ENCODE results near the gene RHEB.

RHEB gene

GRCh38 chr7:151519765-151520418 lies at the start of gene RHEB:
Gene RHEB (minus strand): TSS chr7:151519895. CDS start chr7:151519511, 384 bp downstream.
- no peak for TF ChIP-seq Cebpa-rat (IDR thresholded peaks at IDR 0.05)
- H3K4me3 ChIP-seq, result peak within 1 kb of the TSS; percentile 98
- H3K9ac ChIP-seq, result peak within 1 kb of the TSS; percentile 100
- H3K27ac ChIP-seq, result peak within 1 kb of the TSS; percentile 99
- H3K36me3 ChIP-seq, result peaks cover 17% of the 10 kb centered on the region
- H3K9me3 ChIP-seq, result peaks cover 23% of the 10 kb centered on the region
- H3K4me1 ChIP-seq, result peaks cover 23% of the 10 kb centered on the region
- no peaks in the 10 kb centered on the region for H3K27me3 ChIP-seq
- H3K4me2 ChIP-seq, result peak within 1 kb of the TSS; percentile 90
- peaks cover 44% of the 10 kb centered on the region for H4K20me1 ChIP-seq

GRCh38 chr7:151566897-151567320 lies 47.2 kb upstream of the RHEB start:
- peaks cover 21% of the 10 kb centered on the region for H3K36me3 ChIP-seq
- H3K9me3 ChIP-seq, result no peaks in the 10 kb centered on the region
- no peaks in the 10 kb centered on the region for H4K20me1 ChIP-seq
- H3K9ac ChIP-seq, result no peak overlapping the region
- H3K27me3 ChIP-seq, result no peaks in the 10 kb centered on the region
- H3K27ac ChIP-seq, result no peak overlapping the region
- no peak for TF ChIP-seq Cebpa-rat (IDR thresholded peaks at IDR 0.05)
- no peak overlapping the region for H3K4me3 ChIP-seq
- peaks cover 7% of the 10 kb centered on the region for H3K4me1 ChIP-seq
- no peak overlapping the region for H3K4me2 ChIP-seq

GRCh38 chr7:151565541-151565940 lies 45.8 kb upstream of the RHEB start:
- no peaks in the 10 kb centered on the region for H4K20me1 ChIP-seq
- no peak for TF ChIP-seq Cebpa-rat (IDR thresholded peaks at IDR 0.05)
- H3K27me3 ChIP-seq, result no peaks in the 10 kb centered on the region
- H3K4me3 ChIP-seq, result no peak overlapping the region
- H3K36me3 ChIP-seq, result peaks cover 32% of the 10 kb centered on the region
- H3K4me1 ChIP-seq, result peaks cover 7% of the 10 kb centered on the region
- H3K27ac ChIP-seq, result no peak overlapping the region
- H3K4me2 ChIP-seq, result no peak overlapping the region
- no peaks in the 10 kb centered on the region for H3K9me3 ChIP-seq
- H3K9ac ChIP-seq, result no peak overlapping the region

GRCh38 chr7:151560243-151560642 lies 40.5 kb upstream of the RHEB start:
- H3K9me3 ChIP-seq, result no peaks in the 10 kb centered on the region
- H3K4me2 ChIP-seq, result no peak overlapping the region
- no peaks in the 10 kb centered on the region for H4K20me1 ChIP-seq
- H3K9ac ChIP-seq, result no peak overlapping the region
- H3K36me3 ChIP-seq, result peaks cover 54% of the 10 kb centered on the region
- no peak for TF ChIP-seq Cebpa-rat (IDR thresholded peaks at IDR 0.05)
- H3K27me3 ChIP-seq, result no peaks in the 10 kb centered on the region
- no peak overlapping the region for H3K4me3 ChIP-seq
- H3K27ac ChIP-seq, result no peak overlapping the region
- peaks cover 7% of the 10 kb centered on the region for H3K4me1 ChIP-seq

GRCh38 chr7:151559557-151560183 lies 40.0 kb upstream of the RHEB start:
- Histone ChIP-seq H3K27ac (no peak overlapping the region), H4K20me1 (no peaks in the 10 kb centered on the region), H3K9ac (no peak overlapping the region), H3K4me1 (peaks cover 5% of the 10 kb centered on the region), H3K36me3 (peaks cover 54% of the 10 kb centered on the region), H3K27me3 (no peaks in the 10 kb centered on the region), H3K9me3 (no peaks in the 10 kb centered on the region), H3K4me2 (no peak overlapping the region), H3K4me3 (no peak overlapping the region)
- no peak for TF ChIP-seq Cebpa-rat (IDR thresholded peaks at IDR 0.05)

GRCh38 chr7:151558575-151558974 lies 38.9 kb upstream of the RHEB start:
- peaks cover 5% of the 10 kb centered on the region for H3K4me1 ChIP-seq
- H3K27me3 ChIP-seq, result no peaks in the 10 kb centered on the region
- H4K20me1 ChIP-seq, result no peaks in the 10 kb centered on the region
- no peak overlapping the region for H3K27ac ChIP-seq
- H3K4me3 ChIP-seq, result no peak overlapping the region
- no peaks in the 10 kb centered on the region for H3K9me3 ChIP-seq
- peaks cover 50% of the 10 kb centered on the region for H3K36me3 ChIP-seq
- TF ChIP-seq Cebpa-rat (IDR thresholded peaks at IDR 0.05), result no peak
- no peak overlapping the region for H3K4me2 ChIP-seq
- no peak overlapping the region for H3K9ac ChIP-seq

- peaks cover 24% of the 10 kb centered on the region for H3K4me1 ChIP-seq
- no peak overlapping the region for H3K27ac ChIP-seq
- no peaks in the 10 kb centered on the region for H3K9me3 ChIP-seq
- H3K9ac ChIP-seq, result no peak overlapping the region
- no peaks in the 10 kb centered on the region for H4K20me1 ChIP-seq
- H3K4me2 ChIP-seq, result no peak overlapping the region
- H3K36me3 ChIP-seq, result peaks cover 43% of the 10 kb centered on the region
- TF ChIP-seq Cebpa-rat (IDR thresholded peaks at IDR 0.05), result no peak
- no peak overlapping the region for H3K4me3 ChIP-seq
- H3K27me3 ChIP-seq, result no peaks in the 10 kb centered on the region
Measured at GRCh38 chr7:151556592-151556991, 36.9 kb upstream of the RHEB start.

- H3K27me3 ChIP-seq, result no peaks in the 10 kb centered on the region
- H3K27ac ChIP-seq, result no peak overlapping the region
- no peaks in the 10 kb centered on the region for H3K9me3 ChIP-seq
- peaks cover 10% of the 10 kb centered on the region for H3K36me3 ChIP-seq
- H3K4me2 ChIP-seq, result peak overlapping the region; percentile 70
- H3K4me3 ChIP-seq, result no peak overlapping the region
- no peak overlapping the region for H3K9ac ChIP-seq
- no peaks in the 10 kb centered on the region for H4K20me1 ChIP-seq
- H3K4me1 ChIP-seq, result peaks cover 57% of the 10 kb centered on the region
- no peak for TF ChIP-seq Cebpa-rat (IDR thresholded peaks at IDR 0.05)
Measured at GRCh38 chr7:151553356-151553755, 33.7 kb upstream of the RHEB start.

GRCh38 chr7:151552352-151553028 lies 32.8 kb upstream of the RHEB start:
- H3K4me1 ChIP-seq, result peaks cover 65% of the 10 kb centered on the region
- no peak overlapping the region for H3K9ac ChIP-seq
- H3K4me2 ChIP-seq, result peak overlapping the region; percentile 70
- peaks cover 5% of the 10 kb centered on the region; the same call in 1 of the 2 replicates for H3K36me3 ChIP-seq
- H3K27me3 ChIP-seq, result no peaks in the 10 kb centered on the region
- TF ChIP-seq Cebpa-rat (IDR thresholded peaks at IDR 0.05), result peak; percentile 66; the same call in 1 of the 2 replicates
- no peaks in the 10 kb centered on the region for H4K20me1 ChIP-seq
- H3K9me3 ChIP-seq, result no peaks in the 10 kb centered on the region
- peak overlapping the region; percentile 5; the same call in 1 of the 2 replicates for H3K27ac ChIP-seq
- no peak overlapping the region for H3K4me3 ChIP-seq

- no peak for TF ChIP-seq Cebpa-rat (IDR thresholded peaks at IDR 0.05)
- Histone ChIP-seq H3K9ac (no peak overlapping the region), H3K36me3 (peaks cover under 1% of the 10 kb centered on the region; the same call in 1 of the 2 replicates), H3K27ac (0 out of 2 replicates have a peak overlapping the region, but pooled peaks have one; percentile 5), H4K20me1 (no peaks in the 10 kb centered on the region), H3K4me3 (no peak overlapping the region), H3K4me2 (peak overlapping the region; percentile 70), H3K9me3 (no peaks in the 10 kb centered on the region), H3K27me3 (no peaks in the 10 kb centered on the region), H3K4me1 (peaks cover 72% of the 10 kb centered on the region)
Measured at GRCh38 chr7:151551820-151552219, 32.1 kb upstream of the RHEB start.

Data from BLaER1 (cell line).